ENCODE results near the gene KRTAP12-1.

DNA sequence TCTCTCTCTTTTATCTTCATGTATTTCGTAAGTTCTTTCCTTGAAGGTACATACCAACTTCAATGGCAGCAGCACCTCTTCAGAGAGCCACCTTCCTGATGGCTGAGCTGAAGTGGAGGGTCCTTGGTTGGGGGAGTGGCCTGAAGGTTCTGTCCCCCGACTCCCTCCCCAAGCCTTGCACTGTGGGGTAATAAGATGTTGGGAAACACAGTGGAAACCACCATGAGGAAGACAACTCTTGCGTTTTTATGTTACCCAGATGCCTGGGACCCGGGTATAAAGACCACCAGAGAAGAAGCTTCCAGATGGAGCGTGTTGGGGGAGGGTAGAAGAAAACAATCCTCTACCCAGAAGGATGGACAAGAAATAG, 23.4 kb downstream of the KRTAP12-1 start:
- TF ChIP-seq POLR2AphosphoS5 (IDR thresholded peaks at IDR 0.05; ENCODE audit: low read depth, low read length) (no peak), TAF1 (IDR thresholded peaks at IDR 0.05; ENCODE audit: borderline replicate concordance, insufficient read depth, low read length) (no peak)
- TF ChIP-seq, protein P1, sequence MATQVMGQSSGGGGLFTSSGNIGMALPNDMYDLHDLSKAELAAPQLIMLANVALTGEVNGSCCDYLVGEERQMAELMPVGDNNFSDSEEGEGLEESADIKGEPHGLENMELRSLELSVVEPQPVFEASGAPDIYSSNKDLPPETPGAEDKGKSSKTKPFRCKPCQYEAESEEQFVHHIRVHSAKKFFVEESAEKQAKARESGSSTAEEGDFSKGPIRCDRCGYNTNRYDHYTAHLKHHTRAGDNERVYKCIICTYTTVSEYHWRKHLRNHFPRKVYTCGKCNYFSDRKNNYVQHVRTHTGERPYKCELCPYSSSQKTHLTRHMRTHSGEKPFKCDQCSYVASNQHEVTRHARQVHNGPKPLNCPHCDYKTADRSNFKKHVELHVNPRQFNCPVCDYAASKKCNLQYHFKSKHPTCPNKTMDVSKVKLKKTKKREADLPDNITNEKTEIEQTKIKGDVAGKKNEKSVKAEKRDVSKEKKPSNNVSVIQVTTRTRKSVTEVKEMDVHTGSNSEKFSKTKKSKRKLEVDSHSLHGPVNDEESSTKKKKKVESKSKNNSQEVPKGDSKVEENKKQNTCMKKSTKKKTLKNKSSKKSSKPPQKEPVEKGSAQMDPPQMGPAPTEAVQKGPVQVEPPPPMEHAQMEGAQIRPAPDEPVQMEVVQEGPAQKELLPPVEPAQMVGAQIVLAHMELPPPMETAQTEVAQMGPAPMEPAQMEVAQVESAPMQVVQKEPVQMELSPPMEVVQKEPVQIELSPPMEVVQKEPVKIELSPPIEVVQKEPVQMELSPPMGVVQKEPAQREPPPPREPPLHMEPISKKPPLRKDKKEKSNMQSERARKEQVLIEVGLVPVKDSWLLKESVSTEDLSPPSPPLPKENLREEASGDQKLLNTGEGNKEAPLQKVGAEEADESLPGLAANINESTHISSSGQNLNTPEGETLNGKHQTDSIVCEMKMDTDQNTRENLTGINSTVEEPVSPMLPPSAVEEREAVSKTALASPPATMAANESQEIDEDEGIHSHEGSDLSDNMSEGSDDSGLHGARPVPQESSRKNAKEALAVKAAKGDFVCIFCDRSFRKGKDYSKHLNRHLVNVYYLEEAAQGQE (IDR thresholded peaks at IDR 0.05; ENCODE audit: insufficient read depth in 1 of 2, low read depth in 2 of 2, low read length in 2 of 2): no peak

Data from PFSK-1 (cell line).